GM19099 (cell line): Measurements from ENCODE around the gene PCMTD2.

ENCODE experiments used
- POLR2A ChIP-seq: IDR thresholded peaks from 3 replicates; pipeline ENCODE4 v1.6.1; 2011; ENCODE audit warnings: low read depth; ENCODE audit not compliant: insufficient read length; ENCODE audit errors: extremely low read depth

PCMTD2 gene

GRCh38 chr20:64219730-64220129, 35.8 kb upstream of the PCMTD2 start:
- no peak for TF ChIP-seq POLR2A

DNA sequence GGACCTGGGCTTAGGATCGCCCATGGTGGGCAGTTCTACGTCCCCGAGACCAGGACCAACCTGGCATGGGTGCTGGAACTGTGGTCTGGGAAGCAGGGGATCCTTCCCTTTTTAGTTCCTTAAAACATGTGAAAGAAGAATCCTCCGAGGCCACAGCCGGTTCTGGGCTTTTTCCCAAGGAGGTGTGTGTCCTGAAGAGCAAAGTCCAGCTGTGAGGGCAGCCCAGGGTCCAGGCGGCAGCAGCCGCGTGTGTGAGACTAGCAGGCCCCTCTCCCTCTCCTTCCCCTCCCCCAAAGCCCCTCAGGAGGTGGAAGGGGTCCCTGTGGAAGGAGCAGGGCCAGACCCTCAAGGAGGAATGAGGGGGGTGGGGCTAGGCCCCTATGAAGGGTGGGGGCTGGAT, 35.1 kb upstream of the PCMTD2 start:
- no peak for TF ChIP-seq POLR2A

GRCh38 chr20:64220891-64221527, 34.5 kb upstream of the PCMTD2 start:
- no peak for TF ChIP-seq POLR2A

DNA sequence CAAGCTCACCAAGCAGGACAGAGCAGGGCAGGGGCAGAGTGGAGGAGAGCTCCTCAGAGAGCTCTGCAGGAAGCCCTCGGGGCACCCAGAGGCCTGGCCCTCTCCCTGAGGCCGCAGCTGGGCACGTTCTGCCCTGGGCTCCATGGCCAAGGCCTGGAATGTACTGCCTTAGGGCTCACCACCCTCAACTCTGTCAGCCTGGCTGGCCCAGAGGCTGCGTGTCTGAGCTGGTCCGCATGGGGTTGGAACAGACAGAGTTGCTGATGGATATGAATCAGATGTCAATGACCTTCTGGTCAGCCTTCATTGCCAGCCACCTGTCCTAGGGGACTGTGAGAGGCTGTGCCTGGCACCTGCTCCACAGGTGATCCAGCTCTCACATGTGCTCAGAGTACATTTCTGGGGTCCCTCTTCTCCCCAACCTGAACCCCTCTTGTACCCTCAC, 33.2 kb upstream of the PCMTD2 start:
- no peak for TF ChIP-seq POLR2A

DNA sequence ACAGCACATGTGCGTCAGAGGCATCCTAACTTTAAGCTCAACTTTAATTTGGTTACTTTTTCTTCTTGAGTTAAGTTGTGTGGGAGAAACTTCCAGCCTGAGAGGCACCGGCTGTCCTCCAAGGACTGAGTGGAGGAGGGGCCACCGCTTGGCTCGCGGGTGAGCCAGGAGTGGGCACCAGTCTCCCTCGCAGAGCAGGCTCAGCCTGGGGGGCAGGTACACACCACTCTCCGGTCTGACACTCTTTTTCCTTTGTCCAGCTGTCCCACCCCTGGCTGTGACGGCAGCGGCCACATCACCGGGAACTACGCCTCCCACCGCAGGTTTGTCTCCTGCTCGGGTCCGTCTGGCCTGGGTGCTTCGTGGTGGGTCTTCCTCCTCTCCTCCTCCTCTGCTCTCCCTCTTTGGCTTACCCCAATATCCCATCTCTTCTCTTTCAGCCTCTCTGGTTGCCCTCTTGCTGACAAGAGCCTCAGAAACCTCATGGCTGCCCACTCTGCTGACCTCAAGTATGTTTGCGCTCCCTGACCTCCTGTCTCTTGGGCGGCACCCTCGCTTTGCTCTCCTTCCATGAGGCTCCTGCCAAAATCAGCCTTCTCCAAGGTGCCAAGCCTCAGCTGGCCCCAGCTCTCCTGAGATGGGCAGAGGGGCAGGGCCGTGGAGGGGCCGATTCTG, 32.6 kb upstream of the PCMTD2 start:
- TF ChIP-seq POLR2A: no peak

DNA sequence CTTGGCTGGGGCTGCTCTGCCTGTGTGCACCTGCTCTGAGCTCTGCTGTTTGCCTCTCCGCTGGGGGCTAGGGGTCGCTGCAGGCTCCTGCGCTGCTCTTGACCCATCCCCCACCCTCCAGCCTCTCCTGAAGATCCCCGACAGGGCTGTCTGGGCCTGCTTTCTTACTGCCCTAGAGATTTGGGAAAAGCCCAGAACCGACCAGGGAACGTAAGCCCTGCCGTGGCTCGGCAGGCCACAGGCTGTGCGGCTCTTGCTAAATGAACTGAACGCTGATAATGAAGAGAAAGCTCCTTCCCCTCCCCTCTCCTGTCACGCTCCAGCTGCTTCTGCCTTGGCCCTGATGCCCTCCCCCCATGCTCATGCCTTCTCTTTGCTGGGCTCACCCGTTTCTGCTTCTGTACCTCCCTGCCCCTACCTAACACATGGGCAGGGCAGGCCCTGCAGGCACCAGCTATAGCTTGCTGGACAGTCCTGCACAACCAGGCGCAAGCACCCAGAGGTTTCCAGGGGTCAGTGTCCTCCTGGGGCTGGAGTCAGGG, 32.0 kb upstream of the PCMTD2 start:
- no peak for TF ChIP-seq POLR2A

DNA sequence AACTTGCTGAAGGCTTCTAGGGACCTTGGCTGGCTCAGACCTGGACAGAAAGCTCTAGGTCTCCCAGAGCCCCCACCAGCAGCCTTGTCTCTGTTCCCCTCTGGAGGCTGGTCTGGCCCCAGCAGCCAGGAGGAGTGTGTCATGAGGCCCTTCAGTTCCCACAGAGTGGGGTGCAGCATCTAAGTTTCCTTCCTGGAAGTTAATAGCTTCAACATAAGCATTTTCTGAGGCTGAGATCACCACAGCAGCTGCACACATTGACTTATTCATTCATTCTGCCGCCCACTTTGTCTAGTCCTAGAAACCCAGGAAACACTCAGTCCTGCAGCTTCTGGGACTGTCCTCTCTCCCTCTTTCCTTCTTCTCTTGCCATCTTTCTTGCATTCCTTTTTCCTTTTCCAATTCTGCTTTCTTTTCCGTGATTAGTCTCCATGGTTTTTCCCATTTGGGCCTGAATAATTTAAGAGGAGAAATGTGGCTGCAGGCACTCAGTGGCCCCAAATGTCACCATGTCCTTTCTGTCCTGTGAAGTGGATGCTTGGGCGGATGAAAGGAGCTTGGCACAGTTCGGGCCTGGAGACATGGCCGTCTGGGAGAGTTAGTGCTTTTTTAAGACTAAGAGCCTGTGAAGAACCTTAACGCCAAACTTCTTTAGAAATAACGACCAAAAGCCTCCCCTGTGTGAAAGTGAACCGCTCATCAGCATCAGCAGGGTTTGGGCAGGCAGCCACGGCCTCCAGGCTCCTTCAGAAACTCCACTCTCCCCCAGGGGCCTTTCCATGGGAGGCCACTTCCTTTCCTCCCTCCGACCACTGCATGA, 31.0 kb upstream of the PCMTD2 start:
- TF ChIP-seq POLR2A: no peak

GRCh38 chr20:64225171-64225595, 30.4 kb upstream of the PCMTD2 start:
- TF ChIP-seq POLR2A: no peak

DNA sequence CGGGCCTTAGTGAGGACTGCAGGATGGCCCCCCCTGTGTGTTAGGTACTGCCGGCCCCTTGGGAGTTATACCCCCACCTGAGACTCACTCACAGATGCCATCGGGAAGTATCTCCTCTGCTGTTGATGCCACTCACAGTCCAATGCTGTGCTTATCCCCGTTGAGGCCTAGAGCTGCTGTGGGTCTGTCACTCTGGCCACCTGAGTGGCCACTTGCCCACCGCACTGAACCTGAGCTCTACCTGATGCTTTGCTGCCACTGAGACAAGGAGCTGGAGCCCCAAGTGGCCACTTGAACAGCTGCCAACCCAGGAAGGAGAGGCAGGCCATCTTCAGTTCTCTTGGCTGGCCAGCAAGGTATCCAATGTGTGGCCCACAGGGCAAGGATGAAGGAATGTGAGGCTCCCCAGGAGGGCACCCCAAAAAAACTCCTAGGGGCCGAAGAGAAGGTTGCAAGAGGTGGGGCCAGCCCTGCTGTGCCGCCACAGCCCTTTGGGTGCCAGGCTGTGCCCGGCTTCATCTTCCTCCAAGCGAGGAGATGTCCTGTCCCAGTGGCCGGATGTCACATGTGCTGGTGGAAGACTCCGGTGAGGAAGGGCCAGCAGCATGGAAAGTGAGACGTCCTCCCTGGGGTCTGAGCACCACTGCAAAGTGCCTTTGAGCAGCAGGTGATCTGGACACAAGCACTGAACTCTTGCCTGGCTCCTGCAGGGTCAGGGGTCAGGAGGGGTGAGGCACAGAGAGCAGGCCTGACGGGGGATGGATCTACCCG, 29.5 kb upstream of the PCMTD2 start:
- TF ChIP-seq POLR2A: no peak

- TF ChIP-seq POLR2A: no peak
Observed at GRCh38 chr20:64226686-64227580, 28.6 kb upstream of the PCMTD2 start.

DNA sequence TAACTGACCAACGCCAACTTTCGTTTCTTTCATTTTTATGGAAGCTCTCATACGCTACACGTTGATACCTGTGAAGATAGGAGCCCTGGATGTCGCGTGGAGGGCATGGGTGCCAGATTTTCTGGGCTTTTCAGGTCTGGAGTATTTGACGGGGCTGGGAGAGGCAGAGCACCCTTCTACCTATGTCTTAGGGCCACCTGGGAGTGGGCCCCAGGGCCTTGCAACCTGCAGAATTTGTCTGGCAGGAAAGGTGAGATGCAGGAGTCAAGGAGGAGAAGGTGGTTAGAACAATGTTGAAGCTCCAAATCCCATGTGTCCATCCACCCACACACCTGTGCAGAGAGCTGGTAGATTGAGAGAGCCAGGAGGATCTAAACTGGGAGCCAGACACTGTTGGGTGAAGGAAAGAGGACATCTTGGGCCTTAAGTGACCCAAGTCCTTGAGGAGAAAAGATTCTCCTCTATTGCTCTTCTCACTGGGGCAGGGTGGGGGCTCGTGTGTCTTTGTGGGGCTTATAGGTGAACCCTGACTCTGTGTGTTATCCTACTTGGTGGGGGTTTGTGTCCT, 27.4 kb upstream of the PCMTD2 start:
- no peak for TF ChIP-seq POLR2A

DNA sequence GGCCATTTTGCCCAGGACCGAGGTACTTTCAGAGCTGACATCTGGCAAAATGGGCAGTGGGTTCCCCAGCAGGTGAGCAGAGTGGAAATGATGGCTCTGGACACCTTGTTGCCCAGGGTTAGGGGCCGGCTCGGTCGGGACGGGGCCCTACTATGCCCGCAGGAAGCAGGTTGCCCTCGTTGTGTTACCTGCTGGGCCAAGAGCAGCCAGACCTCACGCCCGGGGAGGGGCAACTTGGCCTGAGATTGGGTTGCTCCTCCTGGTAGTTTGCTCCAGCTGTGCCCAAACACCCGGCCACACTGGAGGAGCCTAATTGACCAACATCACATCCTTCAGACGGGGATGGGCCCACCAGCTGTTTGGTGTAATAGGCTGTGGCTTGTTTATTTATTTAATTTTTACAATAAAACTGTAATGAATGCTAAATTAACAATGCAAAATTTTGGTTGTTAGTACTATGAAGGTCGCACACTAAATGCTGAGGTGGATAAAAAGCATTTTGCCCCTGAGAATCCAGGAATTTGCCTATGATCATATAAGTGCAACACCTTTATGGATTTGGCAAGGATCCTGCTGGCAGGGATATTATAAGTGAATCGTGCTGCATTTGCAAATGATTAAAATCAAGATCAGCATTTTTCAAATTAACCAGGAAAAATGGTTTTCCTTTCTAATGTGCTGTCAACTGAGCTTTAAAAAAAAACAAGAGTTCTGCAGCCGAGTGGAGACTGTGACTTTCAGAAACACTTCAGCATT, 26.6 kb upstream of the PCMTD2 start:
- TF ChIP-seq POLR2A: no peak
